Body of pancreas (tissue), 4 donors: ENCODE results near the gene PARD6B.

Experiments
- POLR2A ChIP-seq, 3 donors: fragments of 450-650 bp; IDR thresholded peaks; one replicate each; pipeline ENCODE4 v1.6.1; 2016; ENCODE audit warnings: antibody characterized with exemption in 3 of 3, mild to moderate bottlenecking in 2 of 3
- TF ChIP-seq, protein P1 (sequence below), 7 experiments: fragments of 450-650 bp in 4 of 7; fragments of 200-600 bp in 3 of 7; sonication (generic) in 3 of 7; IDR thresholded peaks; one replicate each; pipeline ENCODE4 v1.5.1; 2016 to 2019; ENCODE audit warnings: antibody characterized with exemption in 7 of 7

DNA sequence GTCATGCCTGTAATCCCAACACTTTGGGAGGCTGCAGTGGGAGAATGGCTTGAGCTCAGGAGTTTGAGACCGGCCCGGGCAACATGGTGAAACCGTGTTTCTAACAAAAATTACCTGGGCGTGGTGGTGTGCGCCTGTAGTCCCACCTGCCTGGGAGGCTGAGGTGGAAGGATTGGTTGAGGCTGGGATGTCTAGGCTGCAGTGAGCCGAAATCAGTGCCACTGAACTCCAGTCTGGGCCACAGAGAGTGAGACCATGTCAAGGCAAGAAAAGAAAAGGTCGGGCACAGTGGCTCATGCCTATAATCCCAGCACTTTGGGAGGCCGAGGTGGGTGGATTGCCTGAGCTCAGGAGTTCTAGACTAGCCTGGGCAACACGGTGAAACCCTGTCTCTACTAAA is 55.3 kb downstream of the PARD6B start:
- TF ChIP-seq, protein P1, sequence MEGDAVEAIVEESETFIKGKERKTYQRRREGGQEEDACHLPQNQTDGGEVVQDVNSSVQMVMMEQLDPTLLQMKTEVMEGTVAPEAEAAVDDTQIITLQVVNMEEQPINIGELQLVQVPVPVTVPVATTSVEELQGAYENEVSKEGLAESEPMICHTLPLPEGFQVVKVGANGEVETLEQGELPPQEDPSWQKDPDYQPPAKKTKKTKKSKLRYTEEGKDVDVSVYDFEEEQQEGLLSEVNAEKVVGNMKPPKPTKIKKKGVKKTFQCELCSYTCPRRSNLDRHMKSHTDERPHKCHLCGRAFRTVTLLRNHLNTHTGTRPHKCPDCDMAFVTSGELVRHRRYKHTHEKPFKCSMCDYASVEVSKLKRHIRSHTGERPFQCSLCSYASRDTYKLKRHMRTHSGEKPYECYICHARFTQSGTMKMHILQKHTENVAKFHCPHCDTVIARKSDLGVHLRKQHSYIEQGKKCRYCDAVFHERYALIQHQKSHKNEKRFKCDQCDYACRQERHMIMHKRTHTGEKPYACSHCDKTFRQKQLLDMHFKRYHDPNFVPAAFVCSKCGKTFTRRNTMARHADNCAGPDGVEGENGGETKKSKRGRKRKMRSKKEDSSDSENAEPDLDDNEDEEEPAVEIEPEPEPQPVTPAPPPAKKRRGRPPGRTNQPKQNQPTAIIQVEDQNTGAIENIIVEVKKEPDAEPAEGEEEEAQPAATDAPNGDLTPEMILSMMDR (IDR thresholded peaks at IDR 0.05) = no peak
- no peak for TF ChIP-seq POLR2A (IDR thresholded peaks at IDR 0.05)
